HL-60 (cell line): Measurements from ENCODE around the gene HECW1.

ENCODE experiments used
- CTCF ChIP-seq: IDR thresholded peaks from one replicate; pipeline ENCODE4 v1.5.1; 2011; ENCODE audit warnings: low read length, control low read depth, inconsistent platforms; ENCODE audit not compliant: insufficient read depth
- POLR2AphosphoS5 ChIP-seq: IDR thresholded peaks from 2 replicates; pipeline ENCODE4 v1.6.1; 2012; ENCODE audit warnings: low read depth
- SPI1 ChIP-seq: IDR thresholded peaks from 2 replicates; pipeline ENCODE4 v1.6.1; 2012; ENCODE audit warnings: low read depth, mild to moderate bottlenecking, borderline replicate concordance

GRCh38 chr7:43372676-43373355 is 260.4 kb downstream of the HECW1 start:
- no peak for TF ChIP-seq CTCF
- no peak for TF ChIP-seq SPI1
- no peak for TF ChIP-seq POLR2AphosphoS5
